ENCODE results near the gene DAB2. TPM values are rescaled to one million over a fixed set of nuclear protein-coding genes. Genes with fewer than 3 reads are reported as not detected.

Gene DAB2
- total and polyA plus RNA-seq, 2 of the 8 experiments (the other 6 are each of a cell fraction or from before 2014, with no cell fraction given): 2.6 to 4.9 TPM

GRCh38 chr5:39464088-39464487, 39.3 kb upstream of the DAB2 start:
- no peak overlapping the region for H2AFZ ChIP-seq (ENCODE audit: low read length)
- no peak for TF ChIP-seq SIN3A (conservative IDR thresholded peaks at IDR 0.05 in 1 of 2, IDR thresholded peaks at IDR 0.05 in 1 of 2; ENCODE audit: low read depth in 1 of 2, low read length in 2 of 2)
- TF ChIP-seq EZH2 (IDR thresholded peaks at IDR 0.05; ENCODE audit: low read depth, low read length, severe bottlenecking): no peak
- TF ChIP-seq FOSL1 (IDR thresholded peaks at IDR 0.05; ENCODE audit: insufficient read depth, low read depth, low read length): no peak

More at GRCh38 chr5:39464088-39464487, 39.3 kb upstream of the DAB2 start:
- Histone ChIP-seq H2BK12ac (ENCODE audit: low read depth, low read length) (no peak overlapping the region), H2BK5ac (ENCODE audit: low read depth, low read length) (no peak overlapping the region), H3K79me2 (ENCODE audit: control insufficient read depth in 1 of 2, insufficient read depth in 2 of 2, low read length in 2 of 2) (no peaks in the 10 kb centered on the region), H2AK5ac (ENCODE audit: low read depth, low read length) (no peak overlapping the region), H3K4me2 (ENCODE audit: insufficient read depth in 1 of 2, low read depth in 2 of 2, low read length in 2 of 2) (no peak overlapping the region), H3K9ac (replicated peaks in 1 of 4; ENCODE audit: extremely low read depth in 1 of 4, low read depth in 3 of 4, low read length in 3 of 4) (no peak overlapping the region), H2BK15ac (ENCODE audit: low read length) (no peak overlapping the region), H3K4me3 (ENCODE audit: extremely low read depth in 1 of 4, insufficient read depth in 2 of 4, low read depth in 3 of 4, low read length in 4 of 4) (no peak overlapping the region), H3K18ac (ENCODE audit: extremely low read depth, low read length) (no peak overlapping the region), H2BK20ac (ENCODE audit: low read length) (no peak overlapping the region), H3K79me1 (ENCODE audit: low read depth, low read length) (no peaks in the 10 kb centered on the region), H3K9me3 (ENCODE audit: insufficient read depth in 2 of 2, low read depth in 1 of 2, low read length in 1 of 2) (no peaks in the 10 kb centered on the region), H4K5ac (ENCODE audit: insufficient read length, low read depth, low read length) (no peak overlapping the region), H3K23ac (ENCODE audit: insufficient read length) (no peak overlapping the region), H3K56ac (replicated peaks; ENCODE audit: insufficient read length, low read depth, low read length) (no peak overlapping the region), H4K8ac (ENCODE audit: extremely low read depth, insufficient read depth, low read length) (no peak overlapping the region), H2BK120ac (replicated peaks; ENCODE audit: low read depth, low read length) (no peak overlapping the region), H3K27me3 (replicated peaks in 1 of 4; ENCODE audit: control insufficient read depth in 3 of 4, extremely low read depth in 1 of 4, insufficient read depth in 3 of 4, low read length in 3 of 4) (no peaks in the 10 kb centered on the region), H4K20me1 (replicated peaks in 1 of 2; ENCODE audit: control insufficient read depth in 1 of 2, insufficient read depth in 2 of 2, low read length in 2 of 2) (no peaks in the 10 kb centered on the region), H3K4me1 (replicated peaks in 1 of 4; ENCODE audit: control insufficient read depth in 3 of 4, insufficient read depth in 4 of 4, low read length in 3 of 4) (no peaks in the 10 kb centered on the region), H3K23me2 (ENCODE audit: low read depth, low read length) (no peaks in the 10 kb centered on the region), H3K14ac (ENCODE audit: insufficient read length) (no peak overlapping the region), H3K4ac (replicated peaks; ENCODE audit: insufficient read length, low read depth, low read length) (no peak overlapping the region), H4K91ac (replicated peaks; ENCODE audit: insufficient read length, low read length) (no peak overlapping the region), H3K27ac (ENCODE audit: low read depth, low read length) (no peak overlapping the region), H3K36me3 (ENCODE audit: control insufficient read depth in 2 of 4, insufficient read depth in 4 of 4, low read length in 3 of 4) (no peaks in the 10 kb centered on the region)
- WGBS, 2 experiments (ENCODE audit: extremely low coverage in 1 of 2, insufficient coverage in 1 of 2, insufficient read length in 1 of 2, insufficient replicate concordance in 2 of 2, low coverage in 1 of 2, low lambda C conversion rate in 2 of 2, missing lambda C conversion rate in 1 of 2): 89% methylated on average over 5 of the region's 5 CpGs; no CpG with 5 or more reads in 1 of the 2 experiments
- no peak for DNase-seq (ENCODE audit: low read depth in 1 of 2, low spot score in 2 of 2)
- FAIRE-seq: no peak
- ChIA-PET CTCF (ENCODE audit: partially characterized antibody) (interaction anchor here (1.0 to 1.7 kb wide), 3 partner anchors 40 to 88 kb away, joined by 3 to 4 read pairs (median 4); no protein-coding TSS in a partner anchor), POLR2A (ENCODE audit: partially characterized antibody) (no interaction called here)
